M059J (cell line): ENCODE measurements around the gene YES1. TPM values are rescaled to one million over a fixed set of nuclear protein-coding genes. Genes with fewer than 3 reads are reported as not detected.
A peak's percentile ranks its signal among the peaks of the same experiment; 100 is the strongest.
"Not testable (repeated sequence)": the region's sequence is repeated elsewhere in the genome, so short reads cannot be mapped to it uniquely, and the experiment has no call there.

ENCODE experiments used
- DNase-seq: peaks from one replicate; pipeline ENCODE4 v3.0.0-alpha.2; 2012; ENCODE audit warnings: low read depth
- total RNA-seq: library from RNA; depleted of rRNA; stranded (reverse); fragments of >200 nt; shearing (Covaris generic); gene quantifications from 2 replicates; pipeline ENCODE4 v1.2.3, GENCODE V29; 2014

The YES1 gene
- total RNA-seq, 1 experiment from 2014 or later, result 127 TPM

GRCh38 chr18:784470-785172, 27.4 kb downstream of the YES1 start:
- DNase-seq, result no peak

GRCh38 chr18:778194-778927, 33.7 kb downstream of the YES1 start:
- DNase-seq, result no peak

- DNase-seq, result peak; percentile 10
Measured at GRCh38 chr18:777021-777420, 35.0 kb downstream of the YES1 start.

- DNase-seq, result not testable (repeated sequence)
Measured at GRCh38 chr18:776044-776443, 36.0 kb downstream of the YES1 start.

- no peak for DNase-seq
Measured at GRCh38 chr18:774811-775210, 37.2 kb downstream of the YES1 start.

- no peak for DNase-seq
Measured at GRCh38 chr18:773980-774624, 37.9 kb downstream of the YES1 start.

DNA sequence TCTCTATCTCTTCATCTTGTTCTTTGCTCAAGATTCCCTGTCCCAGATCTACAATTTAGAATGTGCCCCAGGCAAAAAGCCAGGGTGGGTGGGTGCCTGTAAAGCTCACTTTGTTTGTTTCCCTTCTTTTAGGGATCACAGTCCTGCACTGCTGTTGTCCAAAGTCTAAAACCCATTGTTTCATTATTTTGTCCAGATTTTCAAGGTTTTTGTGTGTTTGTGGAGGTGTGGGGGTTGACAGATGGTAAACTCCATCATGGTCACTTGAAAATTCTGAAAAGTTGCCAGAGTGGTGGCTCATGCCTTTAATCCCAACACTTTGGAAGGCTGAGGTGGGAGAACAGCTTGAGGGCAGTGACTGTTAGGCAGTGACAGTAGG, 41.5 kb downstream of the YES1 start:
- peak; percentile 61 for DNase-seq

GRCh38 chr18:767961-768360, 44.1 kb downstream of the YES1 start:
- DNase-seq, result no peak

DNA sequence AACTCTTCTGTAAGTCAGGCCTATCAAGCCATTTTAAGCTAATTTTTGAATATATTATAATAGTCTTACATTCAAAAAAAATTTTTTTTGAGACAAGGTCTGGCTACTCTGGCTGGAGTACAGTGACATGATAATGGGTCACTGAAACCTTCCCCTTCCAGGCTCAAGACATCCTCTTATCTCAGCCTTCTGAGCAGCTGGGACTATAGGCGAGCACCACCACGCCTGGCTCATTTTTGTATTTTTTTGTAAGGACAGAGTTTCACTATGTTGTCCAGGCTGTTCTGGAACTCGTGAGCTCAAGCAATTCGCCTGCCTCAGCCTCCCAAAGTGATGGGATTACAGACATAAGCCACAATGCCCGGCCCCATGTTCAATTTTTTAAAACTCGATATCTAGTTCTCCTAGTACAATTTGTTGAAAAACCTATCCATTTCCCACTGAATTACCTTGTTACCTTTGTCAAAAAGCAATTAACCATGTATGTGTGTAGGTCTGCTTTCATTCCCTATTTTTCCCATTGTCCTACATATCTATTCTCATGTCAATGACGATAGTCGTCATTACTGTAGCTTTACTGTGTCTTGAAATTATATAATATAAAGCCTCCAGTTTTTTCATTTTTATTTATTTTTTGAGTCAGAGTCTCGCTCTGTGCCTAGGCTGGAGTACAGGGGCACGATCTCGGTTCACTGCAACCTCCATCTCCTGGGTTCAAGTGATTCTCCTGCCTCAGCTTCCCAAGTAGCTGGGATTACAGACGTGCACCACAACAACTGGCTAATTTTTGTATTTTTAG, 44.8 kb downstream of the YES1 start:
- no peak for DNase-seq

DNA sequence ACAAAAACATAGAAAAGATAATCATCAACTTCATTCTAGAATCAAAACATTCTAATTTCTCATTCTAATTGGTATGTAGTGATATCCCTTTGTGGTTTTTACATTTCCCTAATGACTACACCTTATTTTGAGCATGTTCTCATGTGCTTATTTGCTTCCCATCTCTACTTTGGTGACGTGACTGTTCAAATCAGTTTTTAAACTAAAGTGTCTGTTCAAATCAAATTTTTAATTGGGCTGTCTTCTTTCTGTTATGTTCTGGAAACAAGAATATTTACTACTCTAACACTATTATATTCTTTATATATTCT, 45.5 kb downstream of the YES1 start:
- no peak for DNase-seq

GRCh38 chr18:765764-766549, 46.1 kb downstream of the YES1 start:
- DNase-seq, result no peak

- DNase-seq, result not testable (repeated sequence)
Measured at GRCh38 chr18:759864-760263, 52.2 kb downstream of the YES1 start.

GRCh38 chr18:755506-755905, 56.5 kb downstream of the YES1 start:
- no peak for DNase-seq

GRCh38 chr18:754656-755055, 57.4 kb downstream of the YES1 start:
- no peak for DNase-seq

GRCh38 chr18:750456-750855, 61.6 kb downstream of the YES1 start:
- DNase-seq, result no peak

DNA sequence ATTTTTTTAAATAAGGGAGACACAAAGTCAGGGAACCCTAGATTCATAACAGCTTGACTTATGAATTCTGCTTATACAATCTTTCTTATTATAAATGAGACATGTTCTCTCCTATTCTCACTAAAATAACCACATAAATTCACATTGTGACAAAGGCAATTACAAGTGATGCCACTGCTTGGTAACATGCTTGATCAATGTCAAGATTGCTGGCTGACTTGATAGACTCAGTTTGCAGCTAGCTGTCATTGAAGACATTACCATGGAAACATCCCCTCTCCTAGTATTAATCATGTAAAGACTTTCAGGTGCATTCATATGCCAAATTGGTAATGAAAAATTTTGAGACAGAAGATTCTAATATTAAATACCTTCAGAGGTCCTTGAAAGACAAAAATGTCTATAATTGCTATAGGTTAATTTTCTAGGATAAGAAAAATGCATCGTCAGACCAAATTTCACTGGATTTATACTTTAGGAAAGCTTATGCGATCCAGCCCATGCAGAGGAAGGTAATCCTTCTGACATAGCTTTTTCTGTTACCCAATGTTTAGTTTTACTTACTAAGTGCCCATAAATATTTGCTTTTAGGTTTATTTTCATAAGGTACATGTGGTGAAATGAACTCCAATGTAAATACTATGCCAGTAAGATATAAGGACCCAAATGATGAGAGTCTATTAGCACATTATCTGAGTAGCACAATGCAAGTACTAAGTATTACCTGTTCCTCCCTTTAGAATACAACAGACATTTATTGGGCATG, 67.0 kb downstream of the YES1 start:
- DNase-seq, result no peak

DNA sequence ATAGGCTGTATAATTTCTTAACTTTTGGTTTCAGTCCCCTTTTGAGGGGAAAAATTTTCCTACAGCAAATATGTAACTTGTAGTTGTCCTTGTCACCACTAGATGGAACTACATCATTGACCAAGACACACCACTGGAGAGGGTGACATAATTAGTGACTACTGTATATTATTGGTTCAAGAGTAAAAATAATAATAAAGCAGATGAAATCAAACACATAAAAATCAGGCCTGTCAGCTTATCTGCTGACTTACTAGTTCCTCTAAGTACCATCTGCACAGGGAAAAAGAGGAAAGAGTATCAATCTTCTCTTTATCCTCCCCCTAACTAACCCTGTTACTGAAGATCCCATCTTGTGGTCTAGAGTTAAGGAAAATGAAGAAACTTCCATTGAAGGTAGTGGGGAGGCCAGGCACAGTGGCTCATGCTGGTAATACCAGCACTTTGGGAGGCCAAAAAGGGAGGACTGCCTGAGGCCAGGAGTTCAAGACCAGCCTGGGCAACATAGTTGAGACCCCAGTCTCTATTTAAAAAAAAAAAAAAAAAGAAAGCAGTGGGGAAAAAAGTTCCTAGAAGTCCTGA, 70.0 kb downstream of the YES1 start:
- DNase-seq, result peak; percentile 38

GRCh38 chr18:732371-732770, 79.7 kb downstream of the YES1 start:
- no peak for DNase-seq

DNA sequence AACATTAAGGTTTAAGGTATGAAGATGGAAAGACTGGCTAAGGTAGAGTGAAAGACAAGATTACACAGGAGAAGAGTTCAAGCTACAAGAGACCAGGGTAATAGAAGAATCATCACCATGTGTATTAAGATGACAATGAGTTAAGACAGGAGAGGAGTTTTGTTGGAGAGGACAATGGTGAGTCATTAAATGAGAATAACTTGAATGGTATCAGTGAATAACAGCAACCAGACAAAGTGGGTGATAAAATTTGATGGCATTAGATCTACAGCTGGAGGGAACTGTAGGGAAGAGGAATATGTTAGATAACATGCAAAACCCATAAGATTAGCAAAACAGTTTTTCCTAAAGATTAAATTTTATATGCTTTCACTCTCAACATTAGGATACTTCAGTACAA, 80.9 kb downstream of the YES1 start:
- DNase-seq, result no peak

DNA sequence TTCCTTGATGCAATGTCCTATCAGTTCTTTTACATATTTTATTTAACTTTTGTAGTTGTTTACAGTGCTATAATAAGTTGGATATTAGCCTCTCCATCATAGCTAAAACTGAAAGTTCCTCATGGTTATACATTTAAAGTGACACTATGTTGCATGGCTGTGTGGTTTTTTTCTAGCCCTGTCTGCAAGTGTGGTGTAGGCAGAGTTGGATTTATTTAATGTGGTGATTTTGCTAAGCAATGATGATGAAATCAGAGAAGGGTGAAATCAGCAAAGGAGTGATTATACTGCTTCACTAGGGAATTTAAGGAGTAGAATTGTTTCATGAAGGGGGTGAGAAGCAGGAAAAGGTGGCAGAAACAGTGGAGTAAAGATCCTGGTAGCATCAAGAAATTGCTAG, 81.3 kb downstream of the YES1 start:
- no peak for DNase-seq
